K562 (cell line): ENCODE measurements around the gene UCHL5. TPM values are rescaled to one million over a fixed set of nuclear protein-coding genes. Genes with fewer than 3 reads are reported as not detected.
A peak's percentile ranks its signal among the peaks of the same experiment; 100 is the strongest.

Experiments used
- ATAC-seq: fragments of 200-7000 bp; cut with Tn5 transposase; 3 replicates; pipeline ENCODE4 v1.9.1; 2020; ENCODE audit warnings: moderate library complexity
- BruUV-seq: library from RNA; stranded (reverse); fragments of 400-500 nt; replicated peaks from 2 replicates; lab custom pipeline; 2021; lab: Mats Ljungman, UMichigan
- CTCF ChIA-PET: fragments of 300-600 bp; formaldehyde crosslinking; extraction: SDS; loops from one replicate; lab custom pipeline; 2021; ENCODE audit warnings: low intra/inter-chr PET ratio; lab: Yijun Ruan, JAX
- POLR2A ChIA-PET: fragments of 300-600, 350-650 bp; sonication (Branson Sonifier 250); formaldehyde crosslinking; extraction: SDS; loops from one replicate; lab custom pipeline; 2021; ENCODE audit warnings: antibody characterized with exemption, inconsistent platforms; lab: Yijun Ruan, JAX
- DNase-seq, 4 experiments: peaks; one replicate each; pipeline versions ENCODE4 v3.0.0 to v3.0.0-alpha.2; 2011 to 2018; ENCODE audit warnings: low spot score in 3 of 4, mixed read lengths in 3 of 4; ENCODE audit errors: extremely low read depth in 1 of 4
- FAIRE-seq: peaks from 2 replicates; lab custom pipeline; 2011; peaks lifted over from hg19 to GRCh38; lab: Jason Lieb, UNC
- H2AFZ ChIP-seq: 2 replicates; pipeline ENCODE4 v1.6.0; 2011; ENCODE audit warnings: low read depth, low read length, control low read depth, inconsistent platforms
- H3K27ac ChIP-seq: fragments of 200-600 bp; 3 replicates; pipeline ENCODE4 v1.8.0; 2011; ENCODE audit warnings: low read depth, mild to moderate bottlenecking, control low read depth, inconsistent platforms, low read length, moderate library complexity, mixed read lengths; ENCODE audit errors: extremely low read depth
- H3K27me3 ChIP-seq, 2 experiments: fragments of 300-600 bp in 1 of 2; 2 replicates in 1 of 2; 3 replicates in 1 of 2; pipeline versions ENCODE4 v1.6.0 to v1.8.0; 2011; ENCODE audit warnings: inconsistent platforms in 2 of 2, low read length in 2 of 2, mild to moderate bottlenecking in 1 of 2, mixed read lengths in 1 of 2, moderate library complexity in 1 of 2; ENCODE audit not compliant: control insufficient read depth in 2 of 2, insufficient read depth in 2 of 2
- H3K36me3 ChIP-seq: fragments of 300-600 bp; 3 replicates; pipeline ENCODE4 v1.8.0; 2011; ENCODE audit warnings: mild to moderate bottlenecking, low read length, inconsistent platforms; ENCODE audit not compliant: control insufficient read depth, insufficient read depth
- H3K4me1 ChIP-seq, 2 experiments: fragments of 200-600 bp in 1 of 2; replicated peaks in 1 of 2; 2 replicates in 1 of 2; 3 replicates in 1 of 2; pipeline versions ENCODE4 v1.5.1 to v1.8.0; 2011; ENCODE audit warnings: inconsistent platforms in 2 of 2, low read length in 2 of 2, mild to moderate bottlenecking in 1 of 2, mixed read lengths in 1 of 2, moderate library complexity in 1 of 2; ENCODE audit not compliant: control insufficient read depth in 2 of 2, insufficient read depth in 2 of 2
- H3K4me2 ChIP-seq: 2 replicates; pipeline ENCODE4 v1.6.1; 2011; ENCODE audit warnings: low read length, control low read depth, inconsistent platforms, mixed read lengths; ENCODE audit not compliant: insufficient read depth
- H3K4me3 ChIP-seq: fragments of 200-600 bp; sonication (generic), shearing (Covaris generic); 2 replicates; pipeline ENCODE4 v1.5.1; 2016; ENCODE audit warnings: control low read depth, inconsistent platforms
- H3K79me2 ChIP-seq: fragments of 200-600 bp; 3 replicates; pipeline ENCODE4 v1.8.0; 2011; ENCODE audit warnings: low read length, inconsistent platforms; ENCODE audit not compliant: control insufficient read depth, insufficient read depth
- H3K9ac ChIP-seq, 2 experiments: 2 replicates each; pipeline versions ENCODE4 v1.6.0 to v1.6.1; 2011; ENCODE audit warnings: low read depth in 2 of 2, low read length in 2 of 2, control low read depth in 1 of 2, inconsistent platforms in 1 of 2, mild to moderate bottlenecking in 1 of 2, mixed read lengths in 1 of 2; ENCODE audit not compliant: insufficient read depth in 1 of 2
- H3K9me1 ChIP-seq: one replicate; pipeline ENCODE4 v1.6.0; 2011; ENCODE audit warnings: inconsistent platforms, mild to moderate bottlenecking, low read length, moderate library complexity; ENCODE audit not compliant: control insufficient read depth, insufficient read depth
- H3K9me3 ChIP-seq: replicated peaks from 2 replicates; pipeline ENCODE4 v1.5.1; 2011; ENCODE audit warnings: low read depth, low read length, inconsistent platforms; ENCODE audit not compliant: control insufficient read depth, insufficient read depth
- H4K20me1 ChIP-seq: replicated peaks from 2 replicates; pipeline ENCODE4 v1.6.1; 2011; ENCODE audit warnings: low read length, inconsistent platforms, mixed read lengths; ENCODE audit not compliant: control insufficient read depth, insufficient read depth
- FOXA1 ChIP-seq: fragments of 450-650 bp; IDR thresholded peaks from 2 replicates; pipeline ENCODE4 v1.6.1; 2016; ENCODE audit warnings: mild to moderate bottlenecking, borderline replicate concordance
- HDAC3 ChIP-seq: fragments of 450-650 bp; IDR thresholded peaks from 2 replicates; pipeline ENCODE4 v1.6.1; 2018; ENCODE audit warnings: borderline replicate concordance, mild to moderate bottlenecking, moderate library complexity; ENCODE audit not compliant: partially characterized antibody
- MEIS2 ChIP-seq: fragments of 450-650 bp; IDR thresholded peaks from 2 replicates; pipeline ENCODE4 v1.6.1; 2014; ENCODE audit warnings: mild to moderate bottlenecking; ENCODE audit not compliant: partially characterized antibody
- MNT ChIP-seq, 2 experiments: fragments of 450-650 bp; conservative IDR thresholded peaks; 2 replicates each; pipeline ENCODE4 v1.6.1; 2017; ENCODE audit warnings: mild to moderate bottlenecking in 2 of 2, moderate library complexity in 2 of 2
- MYNN ChIP-seq, 2 experiments: sonication (generic); formaldehyde crosslinking in 1 of 2; IDR thresholded peaks; 2 replicates each; pipeline versions ENCODE4 v1.5.0 to v1.6.1; 2016 to 2020; ENCODE audit warnings: antibody characterized with exemption in 1 of 2, missing genetic modification reagents in 1 of 2
- NFIC ChIP-seq: fragments of 450-650 bp; IDR thresholded peaks from 2 replicates; pipeline ENCODE4 v1.6.1; 2017; ENCODE audit warnings: mild to moderate bottlenecking, inconsistent platforms
- NR2F6 ChIP-seq: fragments of 450-650 bp; formaldehyde crosslinking; IDR thresholded peaks from 2 replicates; pipeline ENCODE4 v1.4.0; 2020; ENCODE audit warnings: mild to moderate bottlenecking
- PBX2 ChIP-seq, 2 experiments: IDR thresholded peaks in 1 of 2; conservative IDR thresholded peaks in 1 of 2; 2 replicates each; pipeline ENCODE4 v1.6.1; 2016; ENCODE audit warnings: low read depth in 2 of 2, mild to moderate bottlenecking in 1 of 2, missing compliant biosample characterization in 1 of 2, missing genetic modification characterization in 1 of 2, moderate library complexity in 1 of 2
- POLR2A ChIP-seq: fragments of 450-650 bp; conservative IDR thresholded peaks from 2 replicates; pipeline ENCODE4 v1.6.1; 2016
- ZBTB26 ChIP-seq: fragments of 450-650 bp; formaldehyde crosslinking; IDR thresholded peaks from 2 replicates; pipeline ENCODE4 v1.4.0; 2022; ENCODE audit warnings: missing genetic modification characterization
- ZFP36 ChIP-seq: fragments of 150-350 bp; IDR thresholded peaks from 2 replicates; pipeline ENCODE4 v1.6.1; 2018; ENCODE audit warnings: low read length, low read depth; ENCODE audit not compliant: partially characterized antibody
- WGBS: fragments of 100-300 bp; shearing (Covaris generic); methylation state at CpG from one replicate; pipeline ENCODE4 v1.1.6; 2016; ENCODE audit warnings: low coverage, mixed read lengths; ENCODE audit not compliant: insufficient coverage; ENCODE audit errors: missing lambda C conversion rate; 5-methylcytosine and 5-hydroxymethylcytosine counted together
- in situ Hi-C: fragments of 300-500 bp; cut with MboI; formaldehyde crosslinking; loops from 4 replicates; pipeline ENCODE4 v1.15.0; 2018; ENCODE audit warnings: inconsistent platforms, mixed read lengths
- intact Hi-C: fragments of 100-400 bp; cut with micrococcal nuclease; formaldehyde crosslinking; loops from 2 replicates; pipeline ENCODE4 v1.14.2; 2022
- polyA plus RNA-seq, 8 experiments: library from polyadenylated mRNA; depleted of rRNA in 4 of 8; stranded (reverse) in 5 of 8; unstranded in 3 of 8; fragments of >200 nt; fragmentation: Nextera tagmentation in 2 of 8; fragmentation: Illumina TruSeq in 1 of 8; extraction: Ambion mirVana in 2 of 8; extraction: Trizol in 1 of 8; gene quantifications; 2 replicates each; pipeline versions ENCODE4 v1.2.1 to v1.2.3, GENCODE V29; 2011 to 2014; ENCODE audit warnings: inconsistent platforms in 1 of 8, missing spikeins in 1 of 8
- total RNA-seq, 7 experiments: library from RNA; depleted of rRNA in 6 of 7; stranded (reverse); fragments of >200 nt in 6 of 7; fragmentation: Illumina TruSeq in 2 of 7; extraction: Trizol in 2 of 7; gene quantifications; 2 replicates each; pipeline versions ENCODE4 v1.2.1 to v1.2.3, GENCODE V29; 2011 to 2021; ENCODE audit warnings: low replicate concordance in 1 of 7

The UCHL5 gene
- total and polyA plus RNA-seq, 9 of the 15 experiments (the other 6 are each of a cell fraction or from before 2014, with no cell fraction given) = 61.0 to 206 (median 122) TPM

- TF ChIP-seq POLR2A = peak; percentile 59; the same call in 1 of the 2 replicates
- TF ChIP-seq MNT (conservative IDR thresholded peaks at IDR 0.05) = no peak; a peak in 2 of 4 replicates
- TF ChIP-seq HDAC3 = no peak
- TF ChIP-seq NR2F6 = no peak
- TF ChIP-seq MYNN (IDR thresholded peaks at IDR 0.05) = no peak
- no peak for TF ChIP-seq MYNN (CRISPR knock-in tag; IDR thresholded peaks at IDR 0.05)
Observed at GRCh38 chr1:193058529-193059281, 455 bp downstream of the UCHL5 start (continued).

GRCh38 chr1:193054169-193054675 lies 4.9 kb downstream of the UCHL5 start:
- ChIA-PET POLR2A (interaction anchor here (0.8 to 1.0 kb wide), 2 partner anchors 12 to 53 kb away, joined by 3 to 4 read pairs; no protein-coding TSS in a partner anchor), CTCF (no interaction called here)
- H3K27ac ChIP-seq = peak overlapping the region; percentile 30; the same call in 1 of the 3 replicates
- no TSS peak for BruUV-seq
- no peaks in the 10 kb centered on the region for H3K9me3 ChIP-seq
- peaks cover 16% of the 10 kb centered on the region; the same call in 1 of the 2 replicates for H4K20me1 ChIP-seq
- no peak for DNase-seq
- H3K4me2 ChIP-seq = peak overlapping the region; percentile 67
- H2AFZ ChIP-seq = no peak overlapping the region
- in situ Hi-C loops = no loop called here
- peaks cover 3% of the 10 kb centered on the region for H3K9me1 ChIP-seq
- peak overlapping the region; percentile 23 to 36; a peak in 3 of 4 replicates for H3K9ac ChIP-seq
- peaks cover 77% of the 10 kb centered on the region for H3K36me3 ChIP-seq
- TF ChIP-seq FOXA1 = no peak
- no peak for TF ChIP-seq ZFP36
- TF ChIP-seq PBX2 (CRISPR knock-in tag; IDR thresholded peaks at IDR 0.05; ENCODE audit: low read depth) = no peak
- peak; percentile 67 for TF ChIP-seq PBX2 (tag; conservative IDR thresholded peaks at IDR 0.05; ENCODE audit: low read depth)
- TF ChIP-seq MEIS2 = peak; percentile 69
- 0 out of 2 replicates have a peak, but pooled peaks have one; percentile 26 for TF ChIP-seq NFIC
- TF ChIP-seq ZBTB26 (CRISPR knock-in tag) = no peak
- peaks cover 99% of the 10 kb centered on the region for H3K79me2 ChIP-seq
- H3K27me3 ChIP-seq = no peaks in the 10 kb centered on the region
- H3K4me3 ChIP-seq = peak overlapping the region; percentile 6; the same call in 1 of the 2 replicates
- no peak for ATAC-seq
- intact Hi-C loops = no loop called here
- 22% methylated on average over 4 of the region's 4 CpGs for WGBS
- FAIRE-seq = no peak
- H3K4me1 ChIP-seq = peaks cover 10 to 26% of the 10 kb centered on the region in 2 experiments; a peak in 4 of 5 replicates
